Measurements from ENCODE around the gene RBBP6.

DNA sequence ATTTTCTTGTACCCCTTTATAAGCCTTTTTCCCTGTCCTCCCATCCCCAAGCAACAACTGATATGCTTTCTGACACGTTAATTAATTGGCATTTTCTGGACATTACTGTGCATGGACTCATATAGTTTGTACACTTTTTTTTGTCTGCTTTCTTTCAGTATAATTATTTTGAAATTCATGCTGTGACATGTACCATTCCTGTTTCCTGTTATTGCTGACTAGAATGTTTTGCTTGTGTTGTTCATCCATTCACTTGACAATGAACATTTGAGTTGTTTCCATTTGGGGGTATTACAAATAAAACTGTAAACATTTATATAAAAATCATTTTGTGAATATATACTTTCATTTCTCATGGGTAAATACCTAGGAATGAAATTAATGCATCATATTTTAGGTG is 50.6 kb downstream of the RBBP6 start:
- TF ChIP-seq, protein P1, sequence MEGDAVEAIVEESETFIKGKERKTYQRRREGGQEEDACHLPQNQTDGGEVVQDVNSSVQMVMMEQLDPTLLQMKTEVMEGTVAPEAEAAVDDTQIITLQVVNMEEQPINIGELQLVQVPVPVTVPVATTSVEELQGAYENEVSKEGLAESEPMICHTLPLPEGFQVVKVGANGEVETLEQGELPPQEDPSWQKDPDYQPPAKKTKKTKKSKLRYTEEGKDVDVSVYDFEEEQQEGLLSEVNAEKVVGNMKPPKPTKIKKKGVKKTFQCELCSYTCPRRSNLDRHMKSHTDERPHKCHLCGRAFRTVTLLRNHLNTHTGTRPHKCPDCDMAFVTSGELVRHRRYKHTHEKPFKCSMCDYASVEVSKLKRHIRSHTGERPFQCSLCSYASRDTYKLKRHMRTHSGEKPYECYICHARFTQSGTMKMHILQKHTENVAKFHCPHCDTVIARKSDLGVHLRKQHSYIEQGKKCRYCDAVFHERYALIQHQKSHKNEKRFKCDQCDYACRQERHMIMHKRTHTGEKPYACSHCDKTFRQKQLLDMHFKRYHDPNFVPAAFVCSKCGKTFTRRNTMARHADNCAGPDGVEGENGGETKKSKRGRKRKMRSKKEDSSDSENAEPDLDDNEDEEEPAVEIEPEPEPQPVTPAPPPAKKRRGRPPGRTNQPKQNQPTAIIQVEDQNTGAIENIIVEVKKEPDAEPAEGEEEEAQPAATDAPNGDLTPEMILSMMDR (conservative IDR thresholded peaks at IDR 0.05; ENCODE audit: low read depth, low read length) = no peak
- TF ChIP-seq EZH2 (IDR thresholded peaks at IDR 0.05; ENCODE audit: low read length, unreplicated experiment) (no peak), EZH2phosphoT487 (IDR thresholded peaks at IDR 0.05; ENCODE audit: borderline replicate concordance, low read length) (no peak)

Data from PC-3 (cell line).